GM19452 (cell line): Measurements from ENCODE around the gene TMEM231.
"Not testable (repeated sequence)": the region's sequence is repeated elsewhere in the genome, so short reads cannot be mapped to it uniquely, and the experiment has no call there.

Experiments
- ATAC-seq: cut with Tn5 transposase; IDR thresholded peaks from one replicate; pipeline ENCODE4 v1.9.1; 2021; ENCODE audit not compliant: unreplicated experiment

The TMEM231 gene

DNA sequence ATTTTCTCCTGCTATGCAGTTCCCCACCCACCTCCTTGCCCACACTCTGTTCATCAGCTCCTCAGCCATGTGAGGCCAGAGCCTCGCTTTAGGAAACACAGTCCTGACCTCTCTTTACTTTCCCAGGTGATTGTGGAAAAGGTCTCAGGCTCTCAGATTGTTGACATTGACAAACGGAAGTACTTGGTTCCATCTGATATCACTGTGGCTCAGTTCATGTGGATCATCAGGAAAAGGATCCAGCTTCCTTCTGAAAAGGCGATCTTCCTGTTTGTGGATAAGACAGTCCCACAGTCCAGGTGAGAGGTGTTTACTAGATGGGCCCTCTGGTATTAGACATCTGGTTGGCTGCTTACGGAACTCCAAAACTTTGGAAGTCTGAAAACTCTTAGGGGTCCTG lies 11.9 kb upstream of the TMEM231 start:
- no peak for ATAC-seq

DNA sequence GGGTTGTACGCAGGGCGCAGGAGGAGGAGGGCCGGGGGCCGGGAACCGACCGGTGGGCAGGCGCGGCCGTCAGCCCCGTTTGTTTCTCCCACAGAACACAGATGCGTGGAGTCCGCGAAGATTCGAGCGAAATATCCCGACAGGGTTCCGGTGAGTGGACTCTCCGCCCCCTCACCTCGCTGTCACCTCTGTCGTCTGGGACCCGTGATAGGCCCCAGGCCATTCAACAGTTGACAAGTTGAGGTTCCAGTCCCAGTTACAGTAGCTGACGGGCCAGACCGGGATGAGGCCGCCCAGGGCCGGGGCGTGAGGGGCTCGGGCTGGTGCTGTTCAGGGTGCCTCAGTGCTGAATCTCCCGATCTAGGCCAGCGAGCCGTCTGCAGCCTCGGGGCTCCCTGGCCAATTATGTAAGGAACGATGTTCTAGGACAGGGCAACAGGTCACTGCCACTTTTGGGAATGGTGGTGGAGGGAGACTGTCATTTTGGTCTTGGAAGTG lies 10.8 kb upstream of the TMEM231 start:
- ATAC-seq: peak; percentile 1

GRCh38 chr16:75566040-75566757 lies 10.1 kb upstream of the TMEM231 start, which contains the start of gene GABARAPL2:
Gene GABARAPL2 (plus strand): TSS chr16:75566379. CDS start chr16:75566487, 108 bp downstream.
- peak; percentile 76 for ATAC-seq

GRCh38 chr16:75565640-75566039 lies 9.6 kb upstream of the TMEM231 start:
- peak; percentile 7 for ATAC-seq

GRCh38 chr16:75559564-75560372 lies 3.7 kb upstream of the TMEM231 start:
- ATAC-seq: no peak

- no peak for ATAC-seq
These were observed 2.9 kb upstream of the TMEM231 start for GRCh38 chr16:75558846-75559401.

- ATAC-seq: no peak
These were observed 439 bp upstream of the TMEM231 start for GRCh38 chr16:75556431-75556950.

- peak; percentile 18 for ATAC-seq
These were observed 792 bp downstream of the TMEM231 start for GRCh38 chr16:75555213-75555706.

GRCh38 chr16:75552951-75553350 lies 3.1 kb downstream of the TMEM231 start:
- no peak for ATAC-seq

GRCh38 chr16:75550211-75550662 lies 5.8 kb downstream of the TMEM231 start:
- peak; percentile 79 for ATAC-seq

GRCh38 chr16:75548456-75548855 lies 7.6 kb downstream of the TMEM231 start:
- not testable (repeated sequence) for ATAC-seq

- ATAC-seq: no peak
These were observed 9.8 kb downstream of the TMEM231 start for GRCh38 chr16:75546293-75546692.

DNA sequence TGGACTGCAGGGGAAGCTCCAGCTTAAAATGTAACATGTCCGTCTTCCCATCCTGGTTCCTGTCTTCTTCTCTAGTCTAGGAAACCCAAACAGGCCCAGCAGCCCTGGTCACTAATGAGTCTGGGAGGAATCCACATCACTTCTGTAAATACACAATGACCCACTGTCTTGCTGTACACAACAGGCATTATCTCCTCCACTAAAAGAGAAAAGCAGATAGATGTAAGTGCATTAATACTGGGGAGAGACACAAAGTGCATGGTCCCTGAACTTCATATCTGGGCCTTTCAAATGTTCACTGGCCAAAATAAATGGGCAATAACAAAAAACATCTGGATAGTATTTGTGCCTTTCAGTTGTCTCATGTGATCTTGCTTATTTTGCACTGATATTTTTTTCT lies 10.2 kb downstream of the TMEM231 start:
- not testable (repeated sequence) for ATAC-seq

DNA sequence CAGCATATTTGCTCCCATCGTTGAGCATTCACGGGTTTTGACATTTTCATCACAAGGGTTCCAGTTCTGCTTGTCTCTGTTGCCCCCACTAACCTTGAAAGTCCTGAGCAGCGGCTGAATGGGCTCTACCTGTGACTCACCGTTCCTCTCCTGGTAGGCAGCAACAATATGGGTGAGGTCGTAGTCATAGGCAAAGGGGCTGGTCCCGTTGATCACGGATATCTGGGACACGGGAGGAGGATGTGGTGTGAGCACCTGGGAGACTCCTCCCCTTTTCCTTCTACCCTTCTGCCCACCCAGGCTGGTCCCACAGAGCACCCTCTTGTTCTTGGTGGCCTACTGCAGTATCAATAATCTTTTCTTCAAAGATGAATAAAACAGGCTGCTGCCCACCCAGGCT lies 13.6 kb downstream of the TMEM231 start:
- not testable (repeated sequence) for ATAC-seq

GRCh38 chr16:75541236-75541635 lies 14.8 kb downstream of the TMEM231 start:
- ATAC-seq: no peak

DNA sequence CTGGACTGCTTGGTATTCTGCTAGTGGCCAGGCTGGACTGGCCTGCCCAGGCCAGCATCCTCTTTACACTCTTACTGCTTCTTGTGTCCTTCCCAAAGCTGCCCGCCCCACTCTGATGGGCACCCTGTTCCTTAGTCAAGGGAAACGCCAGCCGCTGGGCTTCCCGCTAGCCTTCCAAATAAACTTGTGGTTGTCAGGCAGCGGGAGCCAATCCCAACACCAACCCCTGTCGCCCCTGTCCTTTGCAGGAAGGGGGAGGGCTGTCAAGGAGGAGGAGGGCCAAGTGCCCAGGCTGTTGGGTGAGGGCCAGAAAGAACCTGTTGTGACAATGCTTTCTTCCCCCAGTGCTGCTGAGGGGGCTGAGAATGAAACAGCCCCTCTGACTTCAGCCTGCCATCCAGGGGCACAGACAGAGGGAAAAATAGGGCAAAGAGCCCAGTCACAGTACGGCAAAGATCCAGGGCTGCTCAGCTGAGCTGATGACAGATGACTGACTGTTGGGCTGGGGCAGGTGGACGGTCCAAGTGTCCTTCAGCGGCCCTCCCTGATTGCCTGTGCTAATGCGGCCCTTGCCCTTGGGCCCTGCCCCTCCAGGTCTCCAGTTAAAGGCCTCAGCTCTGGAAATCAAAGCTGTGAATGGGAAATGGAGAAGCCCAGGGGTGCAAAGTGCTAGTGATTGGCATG lies 17.0 kb downstream of the TMEM231 start:
- not testable (repeated sequence) for ATAC-seq

DNA sequence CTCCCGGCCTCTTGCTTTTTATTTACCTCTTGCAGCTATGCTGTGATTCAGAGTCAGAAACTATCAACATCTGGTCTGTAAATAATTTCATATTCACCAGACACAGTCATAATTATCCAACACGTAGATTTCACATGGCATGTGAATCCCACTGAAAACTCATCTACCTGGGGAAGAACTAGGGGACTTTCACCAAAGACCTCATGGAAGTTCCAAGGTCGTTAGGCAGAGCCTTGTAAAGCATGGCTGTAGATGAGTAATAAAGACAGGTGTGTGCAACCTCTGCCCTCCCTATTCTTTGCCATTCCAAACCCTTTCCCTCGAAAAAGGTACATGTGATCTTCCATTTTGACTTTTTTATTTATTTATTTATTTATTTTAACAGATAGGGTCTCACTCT lies 18.3 kb downstream of the TMEM231 start:
- no peak for ATAC-seq

DNA sequence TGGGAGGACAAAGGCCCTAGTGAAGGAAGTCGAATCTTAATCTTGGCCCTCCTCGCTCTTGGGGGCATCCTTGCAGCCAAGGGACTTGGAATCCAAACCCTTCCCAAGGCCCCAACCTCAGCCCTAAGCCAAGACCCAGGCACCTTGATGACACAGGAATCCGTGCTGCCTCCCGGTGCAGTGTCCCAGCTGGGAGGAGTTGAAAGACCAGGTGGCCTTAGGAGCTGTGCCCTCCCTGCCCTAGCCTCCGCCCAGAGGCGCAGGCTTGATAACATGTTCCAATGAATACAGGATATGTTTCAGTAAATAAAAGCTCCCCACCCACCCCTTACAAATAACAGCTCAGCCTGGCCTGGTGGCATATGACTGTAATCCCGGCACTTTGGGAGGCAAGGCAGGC lies 20.2 kb downstream of the TMEM231 start, which contains the start of gene CHST5:
CHST5 (minus strand) TSS at position 208 of the 400 bp plus-strand sequence. CDS start 5,724 bp downstream, outside the sequence.
- no peak for ATAC-seq

DNA sequence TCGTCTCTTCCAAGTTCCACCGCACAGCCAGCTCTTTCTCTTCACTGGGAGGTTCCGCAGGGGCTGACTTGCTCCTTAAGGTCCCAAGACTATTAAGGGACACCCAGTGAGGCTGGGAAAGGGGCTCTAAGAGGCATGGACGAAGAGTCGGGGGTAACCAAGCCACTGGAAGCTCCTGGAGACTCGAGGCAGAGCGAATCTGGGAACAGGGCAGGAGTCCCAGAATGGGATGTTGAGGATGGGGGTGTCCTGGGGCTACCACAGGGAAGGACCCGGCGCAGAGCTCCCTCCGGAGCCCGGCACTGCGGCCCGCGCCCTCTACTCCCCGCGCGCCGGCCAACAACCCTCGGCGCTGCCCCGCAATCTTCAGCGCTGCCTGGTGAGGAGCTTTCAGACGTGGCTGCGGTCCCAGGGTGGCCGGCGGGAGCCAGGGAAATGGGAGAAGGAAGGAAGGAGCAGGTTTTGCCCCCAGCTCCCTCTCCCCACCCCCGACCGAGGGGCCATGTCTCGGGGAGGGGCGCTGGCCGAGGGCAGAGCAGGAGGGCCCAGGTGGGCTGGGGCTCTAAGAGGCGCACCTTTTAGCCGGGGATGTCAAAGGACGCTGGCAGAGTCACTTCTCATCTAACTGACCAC lies 20.7 kb downstream of the TMEM231 start:
- ATAC-seq: no peak
